GM12891 (cell line): Measurements from ENCODE around the gene CSNK2A3.

Experiments
- POLR2A ChIP-seq: IDR thresholded peaks from 2 replicates; pipeline ENCODE4 v1.6.1; 2011; ENCODE audit warnings: low read depth, low read length, control low read depth
- POLR2AphosphoS5 ChIP-seq: IDR thresholded peaks from 2 replicates; pipeline ENCODE4 v1.6.1; 2011; ENCODE audit warnings: low read depth, low read length, control low read depth

- TF ChIP-seq POLR2AphosphoS5 (no peak), POLR2A (no peak)
These were observed 38.9 kb upstream of the CSNK2A3 start for GRCh38 chr11:11391796-11392463.
